HG03571 (cell line): ENCODE measurements around the gene KCNJ18.
"Not testable (repeated sequence)": the region's sequence is repeated elsewhere in the genome, so short reads cannot be mapped to it uniquely, and the experiment has no call there.

Source experiments
- ATAC-seq: cut with Tn5 transposase; IDR thresholded peaks from one replicate; pipeline ENCODE4 v1.9.1; 2021; ENCODE audit not compliant: unreplicated experiment

Gene KCNJ18

GRCh38 chr17:21670361-21671155 lies 21.8 kb upstream of the KCNJ18 start:
- ATAC-seq, result not testable (repeated sequence)

DNA sequence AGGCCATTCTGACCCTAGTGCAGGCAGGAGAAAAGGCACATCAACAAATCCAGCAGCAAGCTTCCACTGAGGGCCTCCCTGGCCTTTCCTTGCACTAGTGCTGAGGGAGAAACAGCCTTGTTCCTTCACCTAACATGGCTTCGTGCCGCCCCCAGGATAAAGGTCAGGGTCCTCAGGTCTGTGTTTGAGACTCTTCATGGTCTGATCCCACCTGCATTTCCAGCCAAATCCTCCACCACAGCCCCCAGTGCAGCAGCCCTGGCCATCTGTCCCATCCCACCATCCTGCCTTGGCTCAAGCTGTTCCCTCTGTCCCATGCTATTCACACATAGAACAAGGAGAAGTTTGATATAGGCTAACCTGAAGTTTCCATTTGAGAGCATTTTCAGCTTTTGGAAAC lies 20.9 kb upstream of the KCNJ18 start:
- ATAC-seq, result not testable (repeated sequence)

- not testable (repeated sequence) for ATAC-seq
Observed at GRCh38 chr17:21671871-21672270, 20.5 kb upstream of the KCNJ18 start.

GRCh38 chr17:21673451-21674241 lies 18.7 kb upstream of the KCNJ18 start:
- ATAC-seq, result not testable (repeated sequence)

GRCh38 chr17:21674242-21674731 lies 18.0 kb upstream of the KCNJ18 start:
- no peak for ATAC-seq

DNA sequence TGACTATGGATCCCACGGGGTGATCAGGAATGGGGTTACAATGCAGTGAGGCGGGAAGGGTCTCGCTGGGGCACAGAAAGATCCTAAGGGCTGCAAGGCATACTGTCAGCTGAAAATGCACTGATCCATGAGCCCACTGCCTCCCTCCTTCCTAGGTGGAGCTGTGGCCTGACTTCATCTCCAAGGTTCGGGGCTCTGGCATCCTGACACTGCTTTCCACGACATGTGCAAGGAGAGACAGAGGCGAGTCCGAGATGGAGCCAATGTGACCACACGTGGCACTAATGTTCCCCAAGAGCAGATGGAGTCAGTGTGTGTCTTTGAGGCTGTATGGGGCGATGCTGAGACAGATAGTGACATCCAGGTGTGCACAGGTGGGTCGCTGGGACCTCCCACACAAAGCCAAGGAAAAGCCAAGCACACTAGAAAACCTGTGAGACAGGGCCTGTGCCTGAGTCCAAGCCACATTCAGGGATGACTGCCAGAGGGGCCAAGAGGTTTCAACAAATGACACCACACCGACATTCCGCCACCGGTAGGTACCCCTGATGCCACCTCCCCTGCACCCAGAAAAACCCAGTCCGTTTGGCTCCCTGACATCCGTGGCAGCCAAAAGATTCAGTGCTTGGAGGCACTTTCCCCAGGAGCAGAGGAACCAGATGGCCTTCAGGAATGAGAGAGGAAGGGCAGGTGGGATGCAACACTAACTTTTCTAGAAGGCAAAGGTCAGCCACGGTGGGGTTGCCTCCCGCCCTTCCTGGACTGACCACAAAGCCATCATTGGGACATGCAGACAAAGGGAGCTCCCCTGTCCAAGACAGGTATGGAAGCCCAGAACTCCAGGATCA lies 17.2 kb upstream of the KCNJ18 start:
- ATAC-seq, result not testable (repeated sequence)

DNA sequence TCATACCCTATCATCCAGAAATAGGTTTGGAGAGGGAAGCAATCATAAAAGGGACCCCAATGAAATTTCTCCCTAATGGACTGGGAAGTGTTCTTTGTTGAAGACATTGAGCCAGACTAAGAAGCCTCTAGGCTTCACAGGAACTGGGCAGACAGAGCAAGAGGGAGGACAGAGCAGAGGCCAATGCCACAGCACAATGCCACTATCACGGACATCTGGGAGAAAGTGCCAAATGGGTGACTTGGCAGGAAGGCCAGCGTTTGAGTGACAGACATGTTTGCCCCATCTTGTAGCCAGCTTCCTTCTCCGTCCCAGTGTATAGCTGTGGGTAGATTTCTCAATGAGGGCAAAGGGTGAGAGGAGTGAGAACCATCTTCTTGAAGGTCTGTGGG lies 16.6 kb upstream of the KCNJ18 start:
- not testable (repeated sequence) for ATAC-seq

GRCh38 chr17:21676281-21677111 lies 15.8 kb upstream of the KCNJ18 start:
- no peak for ATAC-seq

GRCh38 chr17:21677126-21677910 lies 15.0 kb upstream of the KCNJ18 start:
- no peak for ATAC-seq

DNA sequence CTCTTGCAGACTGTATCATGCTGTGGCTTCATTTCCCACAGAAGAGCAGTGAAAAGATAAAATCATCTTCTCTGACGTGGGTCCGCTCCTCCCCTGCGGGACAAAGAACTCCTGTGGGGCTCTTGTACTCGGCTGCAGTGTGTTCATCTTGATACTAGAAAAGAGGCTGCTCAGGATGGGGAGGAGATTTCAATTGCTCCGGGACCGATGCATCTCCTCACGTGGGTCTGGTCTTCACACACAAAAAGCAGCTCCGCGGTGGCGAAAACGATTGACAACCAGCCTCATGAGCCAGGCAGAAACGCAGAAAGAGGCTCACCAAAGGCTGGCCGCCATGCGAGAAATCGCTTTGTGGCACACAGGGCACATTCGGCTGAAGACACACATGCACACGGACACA lies 14.4 kb upstream of the KCNJ18 start:
- no peak for ATAC-seq

DNA sequence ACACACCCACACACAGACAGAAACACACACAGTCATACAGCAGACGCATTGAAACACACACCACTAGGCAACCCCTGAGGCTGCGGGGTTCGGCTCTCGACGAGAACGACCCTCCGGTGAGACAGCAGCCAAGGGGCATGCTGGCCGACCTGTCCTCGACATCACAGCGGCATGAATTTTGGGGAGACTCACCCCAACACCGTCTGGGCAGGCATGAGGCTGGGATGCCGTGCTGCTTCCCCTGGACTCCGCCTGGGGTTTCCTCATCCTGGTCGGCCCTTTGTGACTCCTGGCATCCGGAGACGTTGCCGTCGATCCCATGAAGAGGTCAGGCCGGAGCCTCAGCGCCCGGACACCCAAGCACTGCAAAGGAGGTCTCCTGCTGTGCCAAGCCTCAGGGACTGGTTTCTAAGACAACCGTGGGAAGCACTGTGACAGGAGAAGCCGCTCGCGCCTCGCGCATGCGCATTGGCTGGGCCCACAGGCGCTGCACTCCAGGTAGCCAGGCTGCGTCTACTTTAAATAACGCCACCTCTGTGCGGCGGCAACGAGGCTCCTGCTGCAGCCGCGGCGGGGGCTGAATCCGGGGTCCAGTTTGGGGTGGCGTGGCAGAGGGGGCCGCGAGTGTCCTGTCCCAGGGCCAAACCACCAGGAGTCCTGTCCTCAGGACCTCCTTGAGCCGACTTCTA lies 13.8 kb upstream of the KCNJ18 start:
- no peak for ATAC-seq

GRCh38 chr17:21679256-21680146 lies 12.8 kb upstream of the KCNJ18 start:
- no peak for ATAC-seq

DNA sequence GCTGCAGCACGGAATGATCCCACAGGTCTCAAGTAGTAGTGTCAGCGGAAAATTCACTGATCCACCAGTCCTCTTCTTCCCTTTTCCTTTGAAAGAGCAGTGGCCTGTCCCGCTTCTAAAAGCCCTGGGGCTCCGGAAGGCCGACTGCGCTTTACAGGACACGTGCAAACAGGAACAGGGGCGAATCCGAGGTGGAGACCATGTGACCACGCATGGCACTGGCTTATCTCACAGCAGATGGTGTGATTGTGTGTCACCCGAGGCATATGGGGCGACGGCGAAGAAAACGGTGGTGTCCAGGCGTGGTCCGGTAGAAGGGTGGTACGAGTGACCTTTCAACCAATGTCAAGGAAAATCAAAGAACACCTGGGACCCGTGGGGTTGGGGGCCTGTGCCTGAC lies 12.0 kb upstream of the KCNJ18 start:
- ATAC-seq, result no peak

DNA sequence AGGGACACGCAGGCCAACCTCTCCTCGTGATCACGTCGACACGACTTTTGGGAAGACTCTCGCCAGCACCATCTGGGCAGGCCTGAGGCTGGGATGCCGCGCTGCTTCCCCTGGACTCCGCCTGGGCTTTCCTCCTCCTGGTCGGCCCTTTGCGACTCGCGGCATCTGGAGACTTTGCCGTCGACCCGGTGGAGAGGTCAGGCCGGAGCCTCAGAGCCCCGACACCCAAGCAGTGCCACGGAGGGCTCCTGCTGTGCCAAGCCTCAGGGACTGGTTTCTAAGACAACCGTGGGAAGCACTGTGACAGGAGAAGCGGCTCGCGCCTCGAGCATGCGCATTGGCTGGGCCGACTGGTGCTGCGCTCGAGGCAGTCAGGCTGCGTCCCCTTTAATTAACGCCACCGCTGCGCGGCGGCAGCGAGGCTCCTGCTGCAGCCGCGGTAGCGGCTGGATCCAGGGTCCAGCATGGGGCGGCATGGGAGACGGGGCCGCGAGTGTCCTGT lies 11.4 kb upstream of the KCNJ18 start:
- not testable (repeated sequence) for ATAC-seq

DNA sequence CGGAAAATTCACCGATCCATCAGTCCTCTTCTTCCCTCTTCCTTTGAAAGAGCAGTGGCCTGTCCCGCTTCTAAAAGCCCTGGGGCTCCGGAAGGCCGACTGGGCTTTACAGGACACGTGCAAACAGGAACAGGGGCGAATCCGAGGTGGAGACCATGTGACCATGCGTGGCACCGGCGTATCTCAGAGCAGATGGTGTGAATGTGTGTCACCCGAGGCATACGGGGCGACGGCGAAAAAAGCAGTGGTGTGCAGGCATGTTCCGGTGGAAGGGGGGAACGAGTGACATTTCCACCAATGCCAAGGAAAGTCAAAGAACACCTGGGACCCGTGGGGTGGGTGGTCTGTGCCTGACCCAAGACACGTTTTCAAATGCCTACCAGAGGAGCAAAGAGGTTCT lies 10.7 kb upstream of the KCNJ18 start:
- not testable (repeated sequence) for ATAC-seq

DNA sequence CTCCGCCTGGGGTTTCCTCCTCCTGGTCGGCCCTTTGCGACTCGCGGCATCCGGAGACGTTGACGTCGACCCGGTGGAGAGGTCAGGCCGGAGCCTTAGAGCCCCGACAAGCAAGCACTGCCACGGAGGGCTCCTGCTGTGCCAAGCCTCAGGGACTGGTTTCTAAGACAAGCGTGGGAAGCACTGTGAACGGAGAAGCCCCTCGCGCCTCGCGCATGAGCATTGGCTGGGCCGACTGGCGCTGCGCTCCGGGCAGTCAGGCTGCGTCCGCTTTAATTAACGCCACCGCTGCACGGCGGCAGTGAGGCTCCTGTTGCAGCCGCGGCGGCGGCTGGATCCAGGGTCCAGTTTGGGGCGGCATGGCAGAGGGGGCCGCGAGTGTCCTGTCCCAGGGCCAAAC lies 10.2 kb upstream of the KCNJ18 start:
- ATAC-seq, result not testable (repeated sequence)

DNA sequence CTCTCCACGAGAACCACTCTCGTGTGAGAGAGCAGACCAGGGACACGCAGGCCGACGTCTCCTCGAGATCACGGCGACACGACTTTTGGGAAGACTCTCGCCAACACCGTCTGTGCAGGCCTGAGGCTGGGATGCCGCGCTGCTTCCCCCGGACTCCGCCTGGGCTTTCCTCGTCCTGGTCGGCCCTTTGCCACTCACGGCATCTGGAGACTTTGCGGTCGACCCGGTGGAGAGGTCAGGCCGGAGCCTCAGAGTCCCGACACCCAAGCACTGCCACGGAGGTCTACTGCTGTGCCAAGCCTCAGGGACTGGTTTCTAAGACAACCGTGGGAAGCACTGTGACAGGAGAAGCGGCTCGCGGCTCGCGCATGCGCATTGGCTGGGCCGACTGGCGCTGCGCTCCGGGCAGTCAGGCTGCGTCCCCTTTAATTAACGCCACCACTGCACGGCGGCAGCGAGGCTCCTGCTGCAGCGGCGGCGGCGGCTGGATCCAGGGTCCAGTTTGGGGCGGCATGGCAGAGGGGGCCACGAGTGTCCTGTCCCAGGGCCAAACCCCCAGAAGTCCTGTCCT lies 9.1 kb upstream of the KCNJ18 start:
- ATAC-seq, result not testable (repeated sequence)
